ENCODE results near the gene VPS13D.
A peak's percentile ranks its signal among the peaks of the same experiment; 100 is the strongest.
"Not testable (repeated sequence)": the region's sequence is repeated elsewhere in the genome, so short reads cannot be mapped to it uniquely, and the experiment has no call there.

VPS13D gene

GRCh38 chr1:12201352-12202189 lies 28.3 kb upstream of the VPS13D start:
- no peak for DNase-seq

GRCh38 chr1:12202190-12202497 lies 27.7 kb upstream of the VPS13D start:
- DNase-seq, result no peak

GRCh38 chr1:12202577-12202976 lies 27.3 kb upstream of the VPS13D start:
- no peak for DNase-seq

GRCh38 chr1:12203216-12204007 lies 26.4 kb upstream of the VPS13D start:
- DNase-seq, result no peak

GRCh38 chr1:12204140-12204539 lies 25.7 kb upstream of the VPS13D start:
- DNase-seq, result no peak

GRCh38 chr1:12204754-12205658 lies 24.8 kb upstream of the VPS13D start:
- DNase-seq, result no peak

GRCh38 chr1:12206238-12206637 lies 23.6 kb upstream of the VPS13D start:
- DNase-seq, result no peak

GRCh38 chr1:12206792-12207424 lies 22.9 kb upstream of the VPS13D start:
- DNase-seq, result no peak

- DNase-seq, result no peak
Observed at GRCh38 chr1:12208271-12208670, 21.6 kb upstream of the VPS13D start.

- peak in 1 of 2 experiments; percentile 55 for DNase-seq
Observed at GRCh38 chr1:12208764-12209494, 20.9 kb upstream of the VPS13D start.

- DNase-seq, result no peak
Observed at GRCh38 chr1:12209495-12209832, 20.4 kb upstream of the VPS13D start.

GRCh38 chr1:12215118-12215961 lies 14.5 kb upstream of the VPS13D start:
- no peak for DNase-seq

- DNase-seq, result no peak
Observed at GRCh38 chr1:12219800-12220199, 10.0 kb upstream of the VPS13D start.

GRCh38 chr1:12220890-12221289 lies 8.9 kb upstream of the VPS13D start:
- DNase-seq, result no peak

GRCh38 chr1:12222700-12223099 lies 7.1 kb upstream of the VPS13D start:
- not testable (repeated sequence) for DNase-seq

GRCh38 chr1:12224092-12224491 lies 5.7 kb upstream of the VPS13D start:
- DNase-seq, result not testable (repeated sequence)

GRCh38 chr1:12228979-12229378 lies 851 bp upstream of the VPS13D start:
- no peak for DNase-seq

GRCh38 chr1:12229386-12229834 lies 420 bp upstream of the VPS13D start:
- no peak for DNase-seq

- DNase-seq, result peak in 1 of 2 experiments; percentile 5
Observed at GRCh38 chr1:12230549-12231275, 882 bp downstream of the VPS13D start.

- DNase-seq, result no peak
Observed at GRCh38 chr1:12231276-12231595, 1.4 kb downstream of the VPS13D start.

Measured in SW 1271 (cell line).